WERI-Rb-1 (cell line): ENCODE data around the gene PCTP.

ENCODE experiments used
- DNase-seq: peaks from one replicate; pipeline ENCODE4 v3.0.0-alpha.2; 2020
- H3K27ac ChIP-seq: fragments of 250-450 bp; sonication (Bioruptor Pico); 2 replicates; pipeline ENCODE4 v1.5.1; 2020; ENCODE audit warnings: mild to moderate bottlenecking, moderate library complexity
- H3K27me3 ChIP-seq: fragments of 250-450 bp; sonication (Bioruptor Pico); 2 replicates; pipeline ENCODE4 v1.5.1; 2021; ENCODE audit warnings: mild to moderate bottlenecking, low read depth, moderate library complexity; ENCODE audit not compliant: insufficient read depth, severe bottlenecking
- H3K36me3 ChIP-seq: fragments of 250-450 bp; sonication (Bioruptor Pico); 2 replicates; pipeline ENCODE4 v1.5.1; 2020; ENCODE audit warnings: mild to moderate bottlenecking, moderate library complexity
- H3K4me3 ChIP-seq: 2 replicates; pipeline ENCODE4 v1.5.1; 2011; ENCODE audit warnings: low read depth, mild to moderate bottlenecking, control low read depth, low read length
- H3K9me3 ChIP-seq: fragments of 250-450 bp; sonication (Bioruptor Pico); 2 replicates; pipeline ENCODE4 v1.5.1; 2021; ENCODE audit warnings: mild to moderate bottlenecking, moderate library complexity; ENCODE audit not compliant: severe bottlenecking
- CTCF ChIP-seq: IDR thresholded peaks from 2 replicates; pipeline ENCODE4 v1.5.1; 2011; ENCODE audit warnings: low read depth, mild to moderate bottlenecking, control low read depth, inconsistent platforms, low read length

Gene PCTP

GRCh38 chr17:55813944-55814343, 63.1 kb downstream of the PCTP start:
- H3K27ac ChIP-seq, result no peak overlapping the region
- H3K36me3 ChIP-seq, result no peaks in the 10 kb centered on the region
- no peak overlapping the region for H3K4me3 ChIP-seq
- no peak for DNase-seq
- peaks cover 8% of the 10 kb centered on the region for H3K27me3 ChIP-seq
- TF ChIP-seq CTCF, result no peak
- no peaks in the 10 kb centered on the region for H3K9me3 ChIP-seq

GRCh38 chr17:55814377-55814776, 63.5 kb downstream of the PCTP start:
- Histone ChIP-seq H3K27me3 (peaks cover 8% of the 10 kb centered on the region), H3K27ac (no peak overlapping the region), H3K36me3 (no peaks in the 10 kb centered on the region), H3K9me3 (no peaks in the 10 kb centered on the region), H3K4me3 (no peak overlapping the region)
- no peak for DNase-seq
- no peak for TF ChIP-seq CTCF

DNA sequence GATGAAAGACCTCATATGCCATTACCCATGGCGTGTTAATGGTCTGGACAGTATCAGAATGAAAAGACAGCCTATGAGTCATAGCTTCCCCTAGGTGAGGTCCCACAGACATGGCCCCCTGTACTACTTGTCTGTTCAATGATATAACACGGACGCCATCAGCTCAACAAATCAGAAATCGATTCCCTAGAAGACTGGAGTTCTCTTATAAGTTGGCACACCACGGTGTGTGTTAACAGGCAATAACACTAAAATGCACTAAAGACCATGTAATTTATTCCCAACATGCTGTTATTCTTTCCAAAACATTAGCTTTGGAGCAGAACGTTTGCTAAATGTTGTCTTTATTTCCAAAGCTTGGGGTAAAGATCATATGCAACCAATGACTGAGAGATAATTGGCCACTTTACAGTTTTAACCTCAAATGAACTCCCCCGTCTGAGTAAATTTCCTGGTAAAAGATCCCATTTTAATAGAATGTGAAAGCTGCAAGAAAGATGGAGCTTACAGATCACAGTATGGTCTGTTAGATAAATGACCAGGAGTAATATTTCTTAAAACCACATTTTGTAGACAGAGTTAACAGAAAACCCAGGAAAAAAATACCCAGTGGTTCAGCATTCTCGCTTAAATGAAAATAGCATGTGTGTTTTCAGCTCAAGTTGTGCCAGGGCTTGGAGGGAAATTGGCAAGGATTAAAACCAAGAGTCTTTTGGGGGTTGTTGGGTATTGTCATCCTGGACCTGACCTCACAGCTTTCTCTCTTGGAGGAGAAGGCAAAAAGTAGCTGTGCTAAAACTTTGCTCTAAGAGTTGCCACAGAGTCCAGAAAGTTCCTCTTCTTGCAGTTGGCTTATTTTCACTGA, 65.9 kb downstream of the PCTP start:
- H3K36me3 ChIP-seq, result no peaks in the 10 kb centered on the region
- no peak overlapping the region for H3K4me3 ChIP-seq
- TF ChIP-seq CTCF, result no peak
- DNase-seq, result no peak
- H3K9me3 ChIP-seq, result peaks cover 2% of the 10 kb centered on the region
- H3K27me3 ChIP-seq, result peaks cover 8% of the 10 kb centered on the region
- H3K27ac ChIP-seq, result no peak overlapping the region

DNA sequence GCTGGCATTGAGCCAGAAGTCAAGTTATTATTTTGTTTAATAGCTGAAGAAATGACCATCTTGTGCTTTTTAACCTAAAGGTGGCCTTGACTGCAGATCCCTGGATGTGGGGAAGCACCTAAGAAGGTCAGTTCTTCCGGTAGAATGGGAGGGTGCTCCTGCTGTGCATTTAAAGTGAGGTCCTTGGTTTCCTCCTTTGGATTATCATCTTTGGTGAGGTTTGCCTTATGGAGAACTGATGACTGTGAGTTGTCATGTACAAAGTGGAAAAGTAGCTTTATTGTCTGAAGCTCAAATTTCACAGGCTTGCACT, 66.5 kb downstream of the PCTP start:
- Histone ChIP-seq H3K27ac (no peak overlapping the region), H3K36me3 (no peaks in the 10 kb centered on the region), H3K27me3 (peaks cover 8% of the 10 kb centered on the region), H3K4me3 (no peak overlapping the region), H3K9me3 (peaks cover 2% of the 10 kb centered on the region)
- TF ChIP-seq CTCF, result no peak
- DNase-seq, result no peak

DNA sequence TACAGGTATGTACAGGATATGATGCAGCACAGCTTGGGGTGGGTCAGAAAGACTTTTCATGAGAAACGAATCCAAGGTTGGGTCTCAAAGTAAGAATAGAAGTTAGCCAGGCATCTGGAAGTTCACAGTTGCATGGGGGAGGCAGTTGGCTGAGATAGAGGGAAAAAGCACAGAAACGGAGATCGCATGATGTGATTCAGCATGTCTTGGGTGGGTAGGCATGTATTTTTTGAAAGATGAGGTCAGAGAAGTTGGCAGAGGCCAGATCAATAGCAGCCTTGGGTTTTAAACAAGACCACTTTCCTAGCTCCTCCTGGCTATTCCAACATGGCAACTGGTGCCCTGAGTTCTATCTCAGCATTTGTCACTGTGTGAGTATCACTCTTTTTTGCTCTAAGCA, 67.2 kb downstream of the PCTP start:
- no peak for TF ChIP-seq CTCF
- Histone ChIP-seq H3K27me3 (peaks cover 10% of the 10 kb centered on the region), H3K27ac (no peak overlapping the region), H3K4me3 (no peak overlapping the region), H3K36me3 (no peaks in the 10 kb centered on the region), H3K9me3 (peaks cover 2% of the 10 kb centered on the region)
- DNase-seq, result no peak
